Ishikawa (cell line): Measurements from ENCODE around the gene ZBTB5.

Experiments used
- CEBPB ChIP-seq: IDR thresholded peaks from 2 replicates; pipeline ENCODE4 v1.6.1; 2012
- CREB1 ChIP-seq: IDR thresholded peaks from 2 replicates; pipeline ENCODE4 v1.6.1; 2012; ENCODE audit warnings: low read depth
- EGR1 ChIP-seq: IDR thresholded peaks from 2 replicates; pipeline ENCODE4 v1.6.1; 2012
- EP300 ChIP-seq: IDR thresholded peaks from 2 replicates; pipeline ENCODE4 v1.6.1; 2012; ENCODE audit warnings: borderline replicate concordance
- FOXM1 ChIP-seq: IDR thresholded peaks from 2 replicates; pipeline ENCODE4 v1.6.1; 2012; ENCODE audit warnings: low read depth, borderline replicate concordance
- NFIC ChIP-seq: IDR thresholded peaks from 2 replicates; pipeline ENCODE4 v1.6.1; 2012
- RAD21 ChIP-seq: IDR thresholded peaks from 2 replicates; pipeline ENCODE4 v1.6.1; 2012; ENCODE audit warnings: low read depth
- TAF1 ChIP-seq: IDR thresholded peaks from 2 replicates; pipeline ENCODE4 v1.6.1; 2012; ENCODE audit warnings: low read depth, mild to moderate bottlenecking
- TCF12 ChIP-seq: IDR thresholded peaks from 2 replicates; pipeline ENCODE4 v1.6.1; 2012; ENCODE audit warnings: low read depth
- TEAD4 ChIP-seq: IDR thresholded peaks from 2 replicates; pipeline ENCODE4 v1.6.1; 2012
- YY1 ChIP-seq: IDR thresholded peaks from 2 replicates; pipeline ENCODE4 v1.6.1; 2012; ENCODE audit warnings: low read depth
- ZBTB7A ChIP-seq: IDR thresholded peaks from 2 replicates; pipeline ENCODE4 v1.6.1; 2012; ENCODE audit warnings: low read depth
- TF ChIP-seq, protein P1 (sequence below): IDR thresholded peaks from 2 replicates; pipeline ENCODE4 v1.6.1; 2012
- TF ChIP-seq, protein P2 (sequence below): IDR thresholded peaks from 2 replicates; pipeline ENCODE4 v1.6.1; 2012
- TF ChIP-seq, protein P3 (sequence below): IDR thresholded peaks from 2 replicates; pipeline ENCODE4 v1.6.1; 2012; ENCODE audit warnings: low read depth, mild to moderate bottlenecking

Gene ZBTB5

DNA sequence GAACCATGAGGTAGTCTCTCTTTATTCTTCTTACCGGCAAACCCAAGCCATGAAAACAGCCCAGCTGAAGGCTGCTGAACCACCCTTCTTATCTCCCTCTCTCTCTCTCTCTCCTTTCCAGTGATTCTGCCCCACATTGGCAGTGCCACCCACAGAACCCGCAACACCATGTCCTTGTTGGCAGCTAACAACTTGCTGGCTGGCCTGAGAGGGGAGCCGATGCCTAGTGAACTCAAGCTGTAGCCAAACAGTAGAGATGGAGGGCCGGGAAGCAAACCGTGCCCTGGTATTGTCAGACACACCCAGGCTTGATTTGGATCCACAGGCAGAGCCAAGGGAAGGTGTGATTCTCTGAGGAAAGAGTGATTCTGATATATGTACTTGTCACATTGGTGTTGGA, 28.7 kb downstream of the ZBTB5 start:
- TF ChIP-seq ZBTB7A (no peak), YY1 (no peak)

DNA sequence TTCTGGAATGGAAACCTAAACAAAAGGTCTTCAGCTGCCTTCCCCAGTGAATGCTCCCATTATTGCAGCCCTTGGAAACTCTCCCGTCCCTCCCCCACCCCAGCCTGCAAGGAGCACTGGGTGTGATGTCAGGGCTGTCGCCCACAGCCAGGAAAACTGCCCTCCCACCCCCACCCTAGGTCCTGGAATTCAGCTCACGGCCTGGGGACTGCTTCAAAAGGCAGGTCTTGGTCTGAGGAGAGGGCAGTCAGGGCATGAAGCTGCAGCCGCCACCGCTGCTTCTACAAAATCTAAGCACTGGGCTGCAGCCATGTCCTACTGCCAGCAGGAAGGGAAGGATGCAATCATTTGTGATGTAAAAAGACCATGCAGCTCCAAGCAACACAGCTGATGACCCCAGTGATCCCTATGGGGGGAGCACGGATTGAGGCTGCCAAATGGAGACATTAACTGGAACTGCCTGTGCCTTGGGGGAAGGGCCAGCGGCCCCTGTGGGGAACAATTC, 31.3 kb downstream of the ZBTB5 start:
- TF ChIP-seq, protein P1, sequence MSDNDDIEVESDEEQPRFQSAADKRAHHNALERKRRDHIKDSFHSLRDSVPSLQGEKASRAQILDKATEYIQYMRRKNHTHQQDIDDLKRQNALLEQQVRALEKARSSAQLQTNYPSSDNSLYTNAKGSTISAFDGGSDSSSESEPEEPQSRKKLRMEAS, result no peak
- TF ChIP-seq, protein P2, sequence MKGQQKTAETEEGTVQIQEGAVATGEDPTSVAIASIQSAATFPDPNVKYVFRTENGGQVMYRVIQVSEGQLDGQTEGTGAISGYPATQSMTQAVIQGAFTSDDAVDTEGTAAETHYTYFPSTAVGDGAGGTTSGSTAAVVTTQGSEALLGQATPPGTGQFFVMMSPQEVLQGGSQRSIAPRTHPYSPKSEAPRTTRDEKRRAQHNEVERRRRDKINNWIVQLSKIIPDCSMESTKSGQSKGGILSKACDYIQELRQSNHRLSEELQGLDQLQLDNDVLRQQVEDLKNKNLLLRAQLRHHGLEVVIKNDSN, result no peak
- TF ChIP-seq CREB1 (no peak), NFIC (no peak), YY1 (no peak), EP300 (no peak), EGR1 (no peak), TCF12 (no peak), TAF1 (no peak), CEBPB (no peak), ZBTB7A (no peak), RAD21 (no peak), FOXM1 (no peak), TEAD4 (no peak)
- TF ChIP-seq, protein P3, sequence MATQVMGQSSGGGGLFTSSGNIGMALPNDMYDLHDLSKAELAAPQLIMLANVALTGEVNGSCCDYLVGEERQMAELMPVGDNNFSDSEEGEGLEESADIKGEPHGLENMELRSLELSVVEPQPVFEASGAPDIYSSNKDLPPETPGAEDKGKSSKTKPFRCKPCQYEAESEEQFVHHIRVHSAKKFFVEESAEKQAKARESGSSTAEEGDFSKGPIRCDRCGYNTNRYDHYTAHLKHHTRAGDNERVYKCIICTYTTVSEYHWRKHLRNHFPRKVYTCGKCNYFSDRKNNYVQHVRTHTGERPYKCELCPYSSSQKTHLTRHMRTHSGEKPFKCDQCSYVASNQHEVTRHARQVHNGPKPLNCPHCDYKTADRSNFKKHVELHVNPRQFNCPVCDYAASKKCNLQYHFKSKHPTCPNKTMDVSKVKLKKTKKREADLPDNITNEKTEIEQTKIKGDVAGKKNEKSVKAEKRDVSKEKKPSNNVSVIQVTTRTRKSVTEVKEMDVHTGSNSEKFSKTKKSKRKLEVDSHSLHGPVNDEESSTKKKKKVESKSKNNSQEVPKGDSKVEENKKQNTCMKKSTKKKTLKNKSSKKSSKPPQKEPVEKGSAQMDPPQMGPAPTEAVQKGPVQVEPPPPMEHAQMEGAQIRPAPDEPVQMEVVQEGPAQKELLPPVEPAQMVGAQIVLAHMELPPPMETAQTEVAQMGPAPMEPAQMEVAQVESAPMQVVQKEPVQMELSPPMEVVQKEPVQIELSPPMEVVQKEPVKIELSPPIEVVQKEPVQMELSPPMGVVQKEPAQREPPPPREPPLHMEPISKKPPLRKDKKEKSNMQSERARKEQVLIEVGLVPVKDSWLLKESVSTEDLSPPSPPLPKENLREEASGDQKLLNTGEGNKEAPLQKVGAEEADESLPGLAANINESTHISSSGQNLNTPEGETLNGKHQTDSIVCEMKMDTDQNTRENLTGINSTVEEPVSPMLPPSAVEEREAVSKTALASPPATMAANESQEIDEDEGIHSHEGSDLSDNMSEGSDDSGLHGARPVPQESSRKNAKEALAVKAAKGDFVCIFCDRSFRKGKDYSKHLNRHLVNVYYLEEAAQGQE, result no peak

DNA sequence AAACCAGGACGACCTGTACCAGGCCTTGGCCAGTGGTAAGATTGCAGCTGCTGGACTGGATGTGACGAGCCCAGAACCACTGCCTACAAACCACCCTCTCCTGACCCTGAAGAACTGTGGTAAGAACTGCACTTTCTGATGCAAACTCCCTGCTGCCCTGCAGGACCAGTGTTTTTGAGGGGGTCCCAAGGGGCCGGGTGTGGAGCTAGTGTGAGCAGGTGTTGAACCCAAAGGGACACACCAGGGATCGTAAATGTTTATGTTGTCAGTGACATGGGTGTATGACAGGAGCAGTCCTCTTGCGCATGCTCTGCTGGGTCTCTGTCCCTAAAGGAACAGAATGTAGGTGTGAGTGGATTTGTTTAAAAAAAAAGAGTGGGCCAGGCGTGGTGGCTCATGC, 33.2 kb downstream of the ZBTB5 start:
- TF ChIP-seq CREB1 (no peak), NFIC (no peak), YY1 (no peak), TAF1 (no peak), EGR1 (no peak), TCF12 (no peak), CEBPB (no peak), FOXM1 (no peak), TEAD4 (no peak), ZBTB7A (no peak), RAD21 (no peak)
- TF ChIP-seq, protein P3, result no peak
- TF ChIP-seq, protein P1, result no peak
- TF ChIP-seq, protein P2, result no peak

DNA sequence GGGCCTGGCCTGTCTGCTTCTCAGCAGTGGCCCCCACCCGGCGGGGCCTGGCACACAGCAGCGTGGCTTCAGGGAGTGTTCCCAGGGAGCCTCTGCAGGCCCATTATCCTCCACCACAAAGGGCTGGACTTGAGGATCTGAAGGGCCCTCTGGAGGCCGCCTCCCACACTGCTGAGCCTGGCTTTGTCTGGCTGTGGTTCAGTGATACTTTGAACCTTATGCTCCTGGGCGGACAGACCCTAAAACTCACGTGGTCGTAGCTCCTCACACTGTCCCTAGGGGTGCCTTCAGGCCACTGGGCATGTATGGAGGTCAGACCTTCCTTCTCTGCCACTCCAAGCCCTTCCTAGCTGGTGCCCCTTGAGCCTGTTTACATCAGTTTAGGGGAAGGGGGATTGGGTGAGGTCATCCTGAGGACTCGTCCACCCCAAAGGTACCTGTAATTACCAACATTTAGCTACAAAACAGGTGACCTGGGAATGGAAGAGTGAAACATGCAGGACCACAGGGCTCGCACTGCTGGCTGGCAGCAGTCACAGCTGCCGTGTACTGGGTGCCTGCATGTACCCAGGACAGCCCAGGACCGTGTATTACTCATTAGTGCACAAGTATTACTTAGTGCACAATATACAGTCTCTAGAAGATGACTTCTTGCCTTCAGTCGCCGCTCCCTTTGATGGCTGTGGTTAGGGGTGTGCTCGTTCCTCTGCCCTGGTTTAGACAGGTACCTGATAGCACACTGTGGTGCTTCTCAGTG, 34.2 kb downstream of the ZBTB5 start:
- TF ChIP-seq, protein P3, result no peak
- TF ChIP-seq NFIC (no peak), CREB1 (no peak), YY1 (no peak), EGR1 (no peak), CEBPB (no peak), FOXM1 (no peak)
- TF ChIP-seq, protein P1, result no peak
